ENCODE data around the gene BRD9.
"Not testable (repeated sequence)": the region's sequence is repeated elsewhere in the genome, so short reads cannot be mapped to it uniquely, and the experiment has no call there.

Gene BRD9

DNA sequence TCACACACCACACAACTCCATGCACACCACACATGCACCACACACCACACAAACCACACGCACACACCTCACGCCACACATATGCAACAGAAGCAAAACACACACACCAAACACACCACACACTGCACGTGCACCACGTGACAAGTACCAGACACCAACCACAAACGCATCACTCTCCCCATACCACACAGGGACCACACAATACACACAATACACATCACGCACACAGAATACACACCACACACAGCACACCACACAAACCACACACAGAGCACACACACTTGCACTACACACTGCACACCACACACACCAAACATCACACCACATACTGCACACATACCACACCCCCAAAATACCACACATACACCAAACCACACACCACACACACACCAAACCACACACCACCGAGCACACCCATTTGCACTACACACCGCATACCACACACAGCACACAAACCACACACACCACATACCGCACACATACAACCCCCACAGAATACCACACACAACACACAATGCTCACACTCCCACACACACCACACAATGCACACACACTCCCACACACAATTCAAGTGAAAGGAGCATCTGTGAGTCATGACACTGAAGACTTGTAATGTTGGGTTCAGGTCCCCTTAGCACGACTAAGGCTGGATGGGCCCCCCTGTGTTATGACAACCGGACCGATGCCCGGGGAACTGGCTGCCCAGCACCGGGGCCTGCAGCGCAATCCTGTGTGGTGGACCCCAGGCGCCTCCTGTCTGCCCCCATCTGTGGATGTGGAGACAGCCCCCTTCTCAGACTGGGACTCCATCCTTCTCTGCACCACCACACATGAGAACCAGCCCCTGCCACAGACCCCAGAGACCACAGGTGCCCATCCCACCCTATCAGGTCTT lies 35.8 kb downstream of the BRD9 start:
- no peak for DNase-seq

DNA sequence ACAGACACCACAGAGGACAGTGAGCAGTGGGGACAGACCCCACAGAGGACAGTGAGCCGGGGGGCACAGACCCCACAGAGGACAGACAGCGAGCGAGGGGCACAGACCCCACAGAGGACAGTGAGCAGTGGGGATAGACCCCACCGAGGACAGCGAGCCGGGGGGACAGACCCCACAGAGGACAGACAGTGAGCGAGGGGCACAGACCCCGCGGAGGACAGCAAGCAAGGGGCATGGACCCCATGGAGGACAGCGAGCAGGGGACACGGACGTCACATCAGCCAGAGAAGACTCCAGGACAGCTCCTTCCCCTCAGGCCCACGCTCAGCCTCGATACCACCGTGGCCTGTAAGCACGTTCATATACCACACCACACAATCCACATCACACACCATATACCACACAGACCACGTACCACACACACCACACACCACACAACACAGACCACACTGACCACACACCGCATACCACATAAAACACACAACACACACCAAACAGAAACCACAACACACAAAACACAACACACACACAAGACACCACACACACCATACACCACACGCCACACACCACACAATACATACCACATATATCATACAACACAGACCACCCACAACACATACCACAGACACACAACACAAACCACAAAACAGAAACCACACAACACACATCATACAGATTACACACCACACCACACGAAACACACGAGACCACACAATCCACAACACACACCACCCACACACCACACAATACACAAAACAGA lies 36.6 kb downstream of the BRD9 start:
- DNase-seq: no peak

DNA sequence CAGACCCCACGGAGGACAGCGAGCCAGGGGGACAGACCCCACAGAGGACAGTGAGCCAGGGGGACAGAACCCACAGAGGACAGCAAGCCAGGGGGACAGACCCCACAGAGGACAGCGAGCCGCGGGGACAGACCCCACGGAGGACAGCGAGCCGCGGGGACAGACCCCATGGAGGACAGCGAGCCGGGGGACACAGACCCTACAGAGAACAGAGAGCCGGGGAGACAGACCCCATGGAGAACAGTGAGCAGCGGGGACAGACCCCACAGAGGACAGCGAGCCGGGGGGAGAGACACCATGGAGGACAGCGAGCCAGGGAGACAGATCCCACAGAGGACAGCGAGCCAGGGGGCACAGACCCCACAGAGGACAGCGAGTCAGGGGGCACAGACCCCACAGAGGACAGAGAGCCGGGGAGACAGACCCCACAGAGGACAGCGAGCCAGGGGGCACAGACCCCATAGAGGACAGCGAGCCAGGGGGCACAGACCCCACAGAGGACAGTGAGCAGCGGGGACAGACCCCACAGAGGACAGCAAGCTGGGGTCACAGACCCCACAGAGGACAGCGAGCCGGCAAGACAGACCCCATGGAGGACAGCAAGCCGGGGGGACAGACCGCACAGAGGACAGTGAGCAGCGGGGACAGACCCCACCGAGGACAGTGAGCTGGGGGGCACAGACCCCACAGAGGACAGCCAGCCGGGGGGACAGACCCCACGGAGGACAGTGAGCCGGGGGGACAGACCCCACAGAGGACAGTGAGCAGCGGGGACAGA lies 37.4 kb downstream of the BRD9 start:
- no peak for DNase-seq

DNA sequence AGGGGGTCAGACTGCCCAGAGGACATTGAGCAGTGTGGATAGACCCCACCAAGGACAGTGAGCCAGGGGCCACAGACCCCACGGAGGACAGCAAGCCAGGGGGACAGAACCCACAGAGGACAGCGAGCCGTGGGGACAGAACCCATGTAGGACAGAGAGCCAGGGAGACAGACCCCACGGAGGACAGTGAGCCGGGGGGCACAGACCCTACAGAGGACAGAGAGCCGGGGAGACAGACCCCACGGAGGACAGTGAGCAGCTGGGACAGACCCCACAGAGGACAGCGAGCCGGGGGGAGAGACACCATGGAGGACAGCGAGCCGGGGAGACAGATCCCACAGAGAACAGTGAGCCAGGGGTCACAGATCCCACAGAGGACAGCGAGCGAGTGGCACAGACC lies 38.4 kb downstream of the BRD9 start:
- no peak for DNase-seq

DNA sequence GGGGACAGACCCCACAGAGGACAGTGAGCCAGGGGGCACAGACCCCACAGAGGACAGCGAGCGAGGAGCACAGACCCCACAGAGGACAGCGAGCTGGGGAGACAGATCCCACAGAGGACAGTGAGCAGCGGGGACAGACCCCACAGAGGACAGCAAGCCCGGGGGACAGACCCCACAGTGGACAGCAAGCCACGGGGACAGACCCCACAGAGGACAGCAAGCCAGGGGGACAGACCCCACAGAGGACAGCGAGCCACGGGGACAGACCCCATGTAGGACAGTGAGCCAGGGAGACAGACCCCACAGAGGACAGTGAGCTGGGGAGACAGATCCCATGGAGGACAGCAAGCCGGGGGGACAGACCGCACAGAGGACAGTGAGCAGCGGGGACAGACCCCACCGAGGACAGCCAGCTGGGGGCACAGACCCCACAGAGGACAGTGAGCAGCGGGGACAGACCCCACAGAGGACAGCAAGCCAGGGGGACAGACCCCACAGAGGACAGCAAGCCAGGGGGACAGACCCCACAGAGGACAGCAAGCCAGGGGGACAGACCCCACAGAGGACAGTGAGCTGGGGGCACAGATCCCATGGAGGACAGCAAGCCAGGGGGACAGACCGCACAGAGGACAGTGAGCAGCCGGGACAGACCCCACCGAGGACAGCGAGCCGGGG lies 39.0 kb downstream of the BRD9 start:
- not testable (repeated sequence) for DNase-seq

DNA sequence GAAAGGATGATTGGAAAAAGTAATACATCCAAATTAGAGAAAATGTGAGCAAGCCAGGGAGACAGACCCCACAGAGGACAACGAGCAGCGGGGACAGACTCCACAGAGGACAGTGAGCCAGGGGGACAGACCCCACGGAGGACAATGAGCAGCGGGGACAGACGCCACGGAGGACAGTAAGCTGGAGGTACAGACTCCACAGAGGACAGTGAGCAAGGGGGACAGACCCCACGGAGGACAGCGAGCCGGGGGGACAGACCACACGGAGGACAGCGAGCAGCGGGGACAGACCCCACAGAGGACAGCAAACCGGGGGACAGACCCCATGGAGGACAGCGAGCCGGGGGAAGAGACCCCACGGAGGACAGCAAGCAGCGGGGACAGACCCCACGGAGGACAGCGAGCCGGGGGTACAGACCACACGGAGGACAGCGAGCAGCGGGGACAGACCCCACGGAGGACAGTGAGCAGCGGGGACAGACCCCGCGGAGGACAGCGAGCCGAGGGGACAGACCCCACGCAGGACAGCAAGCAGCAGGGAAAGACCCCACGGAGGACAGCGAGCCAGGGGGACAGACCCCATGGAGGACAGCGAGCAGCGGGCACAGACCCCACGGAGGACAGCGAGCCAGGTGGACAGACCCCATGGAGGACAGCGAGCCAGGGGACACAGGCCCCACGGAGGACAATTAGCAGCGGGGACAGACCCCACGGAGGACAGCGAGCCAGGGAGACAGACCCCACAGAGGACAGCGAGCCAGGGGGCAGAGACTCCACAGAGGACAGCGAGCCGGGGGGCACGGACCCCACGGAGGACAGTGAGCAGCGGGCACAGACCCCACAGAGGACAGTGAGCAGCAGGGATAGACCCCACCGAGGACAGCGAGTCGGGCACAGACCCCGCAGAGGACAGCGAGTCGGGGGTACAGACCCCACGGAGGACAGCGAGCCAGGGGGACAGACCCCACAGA lies 39.9 kb downstream of the BRD9 start:
- no peak for DNase-seq

DNA sequence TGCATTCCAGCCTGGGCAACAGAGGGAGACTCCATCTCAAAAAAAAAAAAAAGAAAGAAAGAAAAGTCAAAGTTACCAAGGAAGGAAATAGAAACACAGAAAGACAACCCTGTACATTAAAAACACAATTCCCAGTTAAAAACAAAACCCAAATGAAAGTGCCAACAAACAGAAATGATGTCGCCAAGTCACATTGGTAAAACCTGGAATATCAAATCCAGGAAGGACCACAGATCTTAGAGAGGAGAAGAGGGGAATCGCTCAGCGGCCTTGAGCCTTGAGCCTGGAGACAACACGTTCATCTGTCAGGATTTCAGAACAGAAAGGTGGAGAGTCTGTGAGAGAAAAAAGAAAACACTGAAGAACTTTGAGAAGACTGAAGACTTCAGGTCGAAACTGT lies 40.6 kb downstream of the BRD9 start:
- no peak for DNase-seq

DNA sequence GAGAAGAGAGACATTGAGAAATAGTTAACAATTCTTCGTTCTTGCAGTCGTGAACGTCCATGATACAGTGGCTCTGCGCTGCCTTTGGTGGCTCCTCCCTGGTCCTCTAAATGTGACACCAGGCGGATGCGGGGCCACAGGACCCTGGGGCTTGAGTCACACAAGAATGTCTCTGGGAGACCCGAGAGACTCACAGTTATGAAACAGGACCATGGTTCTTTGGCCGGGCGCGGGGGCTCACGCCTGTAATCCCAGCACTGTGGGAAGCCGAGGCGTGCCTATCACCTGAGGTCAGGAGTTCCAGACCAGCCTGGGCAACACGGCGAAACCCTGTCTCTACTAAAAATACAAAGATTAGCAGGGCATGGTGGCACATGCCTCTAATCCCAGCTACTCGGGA lies 41.0 kb downstream of the BRD9 start:
- no peak for DNase-seq

DNA sequence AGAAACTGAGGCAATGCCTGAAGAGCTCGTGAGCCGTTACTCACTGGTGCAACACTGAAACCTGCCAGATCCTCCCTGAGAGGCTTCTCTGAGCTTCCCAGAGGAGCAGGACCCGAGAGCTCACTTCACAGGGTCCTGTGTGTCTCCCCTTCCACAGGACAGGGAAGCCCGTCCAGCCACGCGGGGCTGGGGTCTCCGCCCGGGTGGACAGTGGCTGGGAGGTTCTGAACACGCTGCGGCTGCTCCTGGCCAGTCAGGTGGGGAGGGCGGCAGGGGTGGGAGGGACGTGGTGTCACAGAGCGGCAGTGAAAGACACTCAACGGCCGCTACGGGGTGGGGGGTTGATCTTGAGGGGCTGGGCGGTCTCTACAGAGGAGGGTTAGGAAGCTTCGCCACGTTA lies 41.5 kb downstream of the BRD9 start:
- no peak for DNase-seq

DNA sequence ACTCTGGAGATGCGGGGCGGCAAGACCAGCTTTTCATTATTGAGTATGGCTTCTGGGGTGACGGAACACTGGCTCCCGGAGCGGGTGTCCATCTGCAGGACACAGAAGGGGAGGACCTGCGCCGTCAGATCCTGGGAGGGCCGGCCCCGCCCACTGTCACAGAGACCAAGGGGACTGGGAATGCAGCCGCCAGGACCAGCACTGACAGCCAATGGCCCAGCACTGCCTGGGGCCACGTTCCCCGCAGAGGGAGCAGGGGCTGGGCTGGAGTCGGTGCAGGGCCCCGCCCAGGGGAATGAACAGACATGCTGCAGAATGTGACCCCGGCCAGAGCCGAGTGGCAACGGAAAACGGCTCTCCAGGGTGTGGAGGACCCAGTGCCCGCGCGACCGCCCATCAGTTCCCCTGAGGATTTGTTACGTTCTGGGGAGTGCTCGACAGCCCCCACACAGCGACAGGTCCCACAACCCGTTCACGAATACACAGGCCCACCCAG lies 42.0 kb downstream of the BRD9 start, which contains the start of gene ZDHHC11:
TSS of gene ZDHHC11 (minus strand) at position 476 of the 496 bp plus-strand sequence. CDS start at position 92, 384 bp downstream.
- no peak for DNase-seq

DNA sequence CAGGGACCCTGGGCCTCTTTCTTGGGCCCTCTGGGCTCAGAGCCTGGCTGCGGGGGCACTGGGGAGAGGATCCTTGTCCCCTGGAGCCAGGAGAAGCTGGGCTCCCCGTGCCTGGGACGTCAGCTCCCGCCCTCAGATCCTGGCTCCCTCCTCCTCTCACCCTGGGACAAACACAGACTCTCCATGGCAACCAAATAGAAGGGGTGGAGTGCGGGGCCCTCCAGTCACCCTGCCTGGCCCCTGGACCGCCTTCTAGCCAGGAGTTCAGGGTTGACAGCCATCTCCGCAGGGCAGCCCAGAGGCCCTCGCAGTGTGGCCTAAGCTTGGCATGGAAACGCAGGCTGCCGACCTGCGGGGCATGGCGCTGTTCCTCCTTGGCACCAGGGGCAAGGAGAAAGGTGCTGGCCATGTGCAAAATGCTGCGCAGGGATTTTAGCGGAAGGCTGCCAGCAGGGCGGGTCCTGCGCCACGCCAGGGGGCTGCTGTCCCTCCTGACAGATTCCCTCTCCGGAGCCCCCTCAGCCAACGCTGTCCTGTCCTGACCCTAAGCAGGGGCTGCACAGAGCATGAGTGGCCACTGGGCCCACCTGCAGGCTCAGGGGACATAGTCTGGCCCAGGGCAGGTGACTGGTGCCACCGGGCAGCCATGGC lies 42.8 kb downstream of the BRD9 start:
- DNase-seq: no peak

DNA sequence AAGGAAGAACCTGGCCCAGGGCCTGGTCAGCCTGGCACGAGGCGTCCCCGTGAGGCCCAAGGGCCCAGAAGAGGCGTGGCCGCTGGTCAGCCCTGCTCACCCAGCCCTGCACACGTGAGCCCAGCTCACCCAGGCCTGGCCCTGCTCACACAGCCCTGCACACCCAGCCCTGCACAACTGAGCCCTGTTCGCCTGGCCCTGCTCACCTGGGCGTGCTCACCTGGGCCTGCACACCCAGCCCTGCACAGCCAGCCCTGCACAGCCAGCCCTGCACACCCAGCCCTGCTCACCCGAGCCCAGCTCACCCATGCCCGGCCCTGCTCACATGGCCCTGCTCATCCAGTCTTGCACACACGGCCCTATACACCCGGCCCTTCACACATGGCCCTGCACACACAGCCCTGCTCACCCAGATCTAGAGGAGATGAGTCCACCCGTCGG lies 43.9 kb downstream of the BRD9 start:
- DNase-seq: no peak

DNA sequence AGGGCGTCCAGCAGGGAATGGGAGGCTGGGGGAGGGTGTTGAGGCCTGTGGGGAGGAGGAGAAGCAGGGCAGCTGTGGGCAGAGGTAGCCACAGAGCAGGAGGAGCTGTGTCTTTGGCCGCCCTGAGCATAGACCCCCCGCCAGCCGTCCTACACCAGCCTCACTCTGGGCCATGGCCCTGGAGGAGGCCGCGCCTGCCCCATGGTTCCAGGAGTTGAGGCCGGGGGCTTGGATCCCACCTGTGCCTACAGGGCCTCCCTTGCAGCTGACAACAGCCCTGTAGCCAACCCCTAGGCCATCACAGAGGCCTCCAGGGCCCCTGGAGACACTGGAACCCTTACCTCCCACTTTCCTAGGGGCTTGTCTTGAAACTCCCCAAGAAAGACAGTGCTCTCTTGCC lies 44.9 kb downstream of the BRD9 start:
- DNase-seq: not testable (repeated sequence)

DNA sequence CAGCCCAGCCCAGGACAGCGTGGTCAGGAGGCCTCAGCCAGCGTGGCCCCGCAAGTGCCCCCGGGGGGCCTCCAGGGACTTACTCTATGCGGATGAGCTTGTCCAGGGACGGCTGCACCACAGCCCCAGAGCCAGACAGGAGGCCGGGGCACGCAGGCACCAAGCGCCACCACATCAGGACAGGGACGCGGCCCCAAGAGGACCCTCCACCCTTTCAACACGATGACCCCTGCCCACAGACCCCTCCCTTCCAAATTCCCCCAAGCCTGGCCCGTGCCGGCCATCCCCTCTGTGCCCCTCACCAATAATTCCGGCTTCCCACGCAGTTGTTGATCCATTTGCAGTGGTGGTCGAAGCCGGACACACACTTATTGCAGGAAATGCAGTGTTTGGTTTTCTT lies 45.4 kb downstream of the BRD9 start:
- DNase-seq: not testable (repeated sequence)

DNA sequence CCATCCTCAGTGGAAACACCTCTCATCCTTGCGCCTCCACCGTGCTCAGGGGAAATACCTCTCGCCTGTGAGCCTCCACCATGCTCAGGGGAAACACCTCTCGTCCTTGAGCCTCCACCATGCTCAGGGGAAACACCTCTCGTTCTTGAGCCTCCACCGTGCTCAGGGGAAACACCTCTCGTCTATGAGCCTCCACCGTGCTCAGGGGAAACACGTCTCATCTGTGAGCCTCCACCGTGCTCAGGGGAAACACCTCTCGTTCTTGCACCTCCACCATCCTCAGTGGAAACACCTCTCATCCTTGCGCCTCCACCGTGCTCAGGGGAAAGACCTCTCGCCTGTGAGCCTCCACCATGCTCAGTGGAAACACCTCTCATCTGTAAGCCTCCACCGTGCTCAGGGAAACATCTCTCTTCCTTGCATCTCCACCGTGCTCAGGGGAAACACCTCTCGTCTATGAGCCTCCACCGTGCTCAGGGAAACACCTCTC lies 46.0 kb downstream of the BRD9 start:
- DNase-seq: peak; percentile 49

DNA sequence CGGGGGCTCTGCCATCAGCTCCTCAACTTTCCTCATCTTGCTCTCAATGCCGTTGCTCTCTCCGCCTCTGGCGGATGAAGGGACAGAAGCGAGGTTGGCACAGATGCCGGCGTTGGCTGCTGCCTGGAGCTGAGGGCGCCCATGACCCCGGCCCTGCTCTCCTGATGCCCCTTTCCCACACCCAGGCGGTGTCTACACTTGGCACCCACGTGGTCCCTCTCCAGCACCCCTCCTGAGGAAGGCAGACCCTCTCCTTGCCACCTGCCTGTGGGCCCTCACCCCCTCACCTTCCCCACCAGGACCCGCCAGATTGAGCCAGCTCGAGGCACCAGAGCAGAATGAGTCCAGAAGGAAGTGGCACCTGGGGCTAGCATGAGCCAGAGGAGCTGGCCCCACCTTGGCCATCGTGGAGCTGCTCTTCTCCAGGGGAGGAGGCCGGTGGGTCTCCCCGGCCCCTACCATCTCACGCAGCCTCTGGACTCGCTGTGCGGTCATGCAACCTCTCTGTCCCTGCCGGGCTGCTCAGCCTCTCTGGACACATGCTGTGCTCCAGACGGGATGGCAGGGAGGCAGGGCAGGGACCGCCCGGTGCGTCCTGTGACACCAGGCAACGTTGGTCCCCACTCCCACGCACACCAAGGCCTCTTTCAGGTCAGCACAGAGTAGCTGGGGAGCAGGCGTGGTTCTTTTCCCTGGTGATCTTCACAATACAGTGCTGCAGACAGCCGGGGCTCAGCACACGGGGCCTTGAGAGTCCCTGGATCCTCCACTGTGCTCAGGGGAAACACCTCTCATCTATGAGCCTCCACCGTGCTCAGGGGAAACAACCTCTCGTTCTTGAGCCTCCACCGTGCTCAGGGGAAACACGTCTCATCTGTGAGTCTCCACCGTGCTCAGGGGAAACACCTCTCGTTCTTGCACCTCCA lies 46.7 kb downstream of the BRD9 start:
- not testable (repeated sequence) for DNase-seq

DNA sequence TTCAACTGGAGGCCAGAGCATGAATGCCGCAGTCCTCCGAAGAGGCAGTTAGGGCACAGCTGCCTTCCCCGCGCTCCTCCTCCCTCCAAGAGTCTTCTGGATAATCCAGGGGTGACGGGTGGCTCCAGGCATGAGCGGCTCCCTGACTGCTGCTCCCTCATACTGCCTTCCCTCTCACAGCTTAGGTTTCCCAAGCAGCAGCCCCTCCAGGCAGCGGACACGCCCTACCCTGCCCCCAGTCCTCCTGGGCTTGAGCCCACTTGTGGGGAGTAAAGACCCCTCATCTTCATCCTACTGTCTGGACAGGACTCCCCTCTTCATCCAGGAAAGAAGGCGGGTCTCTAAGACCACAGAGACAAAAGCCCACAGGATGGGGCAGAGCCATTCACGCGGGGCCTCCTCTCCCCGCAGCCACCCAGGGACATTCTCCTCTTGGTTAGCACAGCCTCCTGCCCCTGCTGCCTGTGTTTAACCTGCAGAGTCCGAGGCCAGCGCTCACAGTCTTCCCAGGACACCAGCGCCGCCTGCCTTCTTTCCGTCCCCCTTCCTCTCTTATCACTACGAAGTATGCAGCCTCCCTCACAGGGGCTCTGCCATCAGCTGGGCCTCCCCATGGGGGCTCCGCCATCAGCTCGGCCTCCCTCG lies 47.4 kb downstream of the BRD9 start:
- not testable (repeated sequence) for DNase-seq

DNA sequence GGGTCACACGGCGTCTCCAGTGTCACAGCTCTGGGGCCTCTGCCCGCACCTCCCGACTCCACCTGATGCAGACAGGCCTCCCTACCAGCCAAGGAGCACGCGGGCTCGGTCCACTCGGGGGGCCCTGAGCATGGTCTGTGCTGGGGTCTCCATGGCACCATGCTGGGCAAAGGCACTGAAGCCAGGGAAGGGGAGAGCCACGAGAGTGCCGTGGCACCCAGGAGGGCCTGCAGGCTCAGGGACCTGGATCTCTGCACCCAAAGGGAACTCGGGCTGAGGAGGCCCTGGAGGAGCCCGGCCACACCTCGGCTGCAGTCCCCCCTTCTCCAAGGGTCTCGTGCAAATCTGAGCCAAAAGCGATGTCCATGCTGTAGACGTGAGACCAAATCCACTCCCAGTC lies 48.2 kb downstream of the BRD9 start:
- not testable (repeated sequence) for DNase-seq

DNA sequence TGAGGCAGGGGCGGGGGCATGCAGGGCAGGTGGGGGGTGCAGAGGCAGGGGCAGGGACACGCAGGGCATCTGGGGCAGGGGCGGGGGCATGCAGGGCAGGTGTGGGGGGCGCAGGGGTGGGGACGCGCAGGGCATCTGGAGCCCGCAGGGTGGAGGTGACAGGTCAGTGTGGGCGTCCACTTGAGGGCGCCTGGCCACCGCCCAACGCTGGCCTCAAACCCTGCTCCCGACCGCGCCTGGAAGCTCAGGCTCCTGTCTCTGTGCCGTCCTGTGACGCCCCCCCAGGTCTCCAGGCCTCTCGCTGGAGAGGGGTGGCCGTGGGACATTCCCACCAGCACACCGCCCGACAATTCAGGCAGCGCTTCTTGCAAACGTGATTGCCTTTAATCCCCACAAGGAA lies 48.7 kb downstream of the BRD9 start:
- DNase-seq: not testable (repeated sequence)
